Osteoblast (primary cell): Measurements from ENCODE around the gene TBC1D5. TPM values are rescaled to one million over a fixed set of nuclear protein-coding genes. Genes with fewer than 3 reads are reported as not detected.

Source experiments
- DNase-seq: peaks from one replicate; pipeline ENCODE4 v3.0.0; 2011; ENCODE audit warnings: low spot score, mixed read lengths; ENCODE audit not compliant: insufficient read length; ENCODE audit errors: missing footprints
- H2AFZ ChIP-seq: 2 replicates; pipeline ENCODE4 v1.6.0; 2011; ENCODE audit warnings: mild to moderate bottlenecking, low read length
- H3K27ac ChIP-seq: 2 replicates; pipeline ENCODE4 v1.5.1; 2011; ENCODE audit warnings: mild to moderate bottlenecking, low read depth, low read length, moderate library complexity
- H3K27me3 ChIP-seq: 2 replicates; pipeline ENCODE4 v1.6.0; 2012; ENCODE audit warnings: mild to moderate bottlenecking, control low read depth, inconsistent platforms, low read length, moderate library complexity; ENCODE audit not compliant: insufficient read depth
- H3K36me3 ChIP-seq: 2 replicates; pipeline ENCODE4 v1.5.1; 2011; ENCODE audit warnings: mild to moderate bottlenecking, low read length, control low read depth, moderate library complexity; ENCODE audit not compliant: insufficient read depth
- H3K4me1 ChIP-seq: 2 replicates; pipeline ENCODE4 v1.5.1; 2011; ENCODE audit warnings: mild to moderate bottlenecking, low read length, control low read depth, moderate library complexity; ENCODE audit not compliant: insufficient read depth
- H3K4me2 ChIP-seq: 2 replicates; pipeline ENCODE4 v1.6.0; 2011; ENCODE audit warnings: mild to moderate bottlenecking, low read length; ENCODE audit not compliant: insufficient read depth
- H3K4me3 ChIP-seq: fragments of 200-600 bp; sonication (generic); 3 replicates; pipeline ENCODE4 v1.5.1; 2012; ENCODE audit warnings: mild to moderate bottlenecking, low read length, inconsistent platforms; ENCODE audit not compliant: insufficient read depth
- H3K79me2 ChIP-seq: 2 replicates; pipeline ENCODE4 v1.6.0; 2012; ENCODE audit warnings: mild to moderate bottlenecking, low read length, control low read depth, inconsistent platforms; ENCODE audit not compliant: insufficient read depth
- H3K9me3 ChIP-seq: 2 replicates; pipeline ENCODE4 v1.5.1; 2011; ENCODE audit warnings: low read depth, low read length, control low read depth
- H4K20me1 ChIP-seq: 2 replicates; pipeline ENCODE4 v1.6.0; 2012; ENCODE audit warnings: mild to moderate bottlenecking, low read length, control low read depth; ENCODE audit not compliant: insufficient read depth
- CTCF ChIP-seq: IDR thresholded peaks from 2 replicates; pipeline ENCODE4 v1.5.1; 2011; ENCODE audit warnings: mild to moderate bottlenecking, low read depth, low read length, moderate library complexity; ENCODE audit errors: extremely low read depth
- total RNA-seq: library from RNA; depleted of rRNA; stranded (reverse); fragments of >200 nt; gene quantifications from 2 replicates; pipeline ENCODE4 v1.2.3, GENCODE V29; 2012

TBC1D5 gene
- total RNA-seq, 1 donor: 117 TPM

- Histone ChIP-seq H3K27ac (no peak overlapping the region), H3K36me3 (no peaks in the 10 kb centered on the region), H2AFZ (no peak overlapping the region), H3K4me3 (no peak overlapping the region), H3K27me3 (peaks cover 3% of the 10 kb centered on the region), H4K20me1 (no peaks in the 10 kb centered on the region), H3K4me1 (peaks cover 3% of the 10 kb centered on the region), H3K79me2 (no peaks in the 10 kb centered on the region), H3K4me2 (no peak overlapping the region), H3K9me3 (no peaks in the 10 kb centered on the region)
- no peak for DNase-seq
- TF ChIP-seq CTCF: no peak
These were observed 606.2 kb downstream of the TBC1D5 start for GRCh38 chr3:17136136-17136721.

GRCh38 chr3:17135696-17136095 lies 606.7 kb downstream of the TBC1D5 start:
- H3K4me2 ChIP-seq: no peak overlapping the region
- no peaks in the 10 kb centered on the region for H3K9me3 ChIP-seq
- H2AFZ ChIP-seq: no peak overlapping the region
- no peaks in the 10 kb centered on the region for H3K79me2 ChIP-seq
- no peak overlapping the region for H3K27ac ChIP-seq
- H4K20me1 ChIP-seq: no peaks in the 10 kb centered on the region
- no peak overlapping the region for H3K4me3 ChIP-seq
- peaks cover 3% of the 10 kb centered on the region for H3K4me1 ChIP-seq
- H3K36me3 ChIP-seq: no peaks in the 10 kb centered on the region
- no peak for TF ChIP-seq CTCF
- no peak for DNase-seq
- H3K27me3 ChIP-seq: peaks cover 3% of the 10 kb centered on the region

- H3K27me3 ChIP-seq: peaks cover 2% of the 10 kb centered on the region
- H4K20me1 ChIP-seq: no peaks in the 10 kb centered on the region
- peak overlapping the region; percentile 71 for H2AFZ ChIP-seq
- no peaks in the 10 kb centered on the region for H3K36me3 ChIP-seq
- H3K79me2 ChIP-seq: no peaks in the 10 kb centered on the region
- TF ChIP-seq CTCF: no peak
- no peaks in the 10 kb centered on the region for H3K4me1 ChIP-seq
- peak overlapping the region; percentile 36 for H3K4me3 ChIP-seq
- no peaks in the 10 kb centered on the region for H3K9me3 ChIP-seq
- H3K4me2 ChIP-seq: peak overlapping the region; percentile 57
- H3K27ac ChIP-seq: no peak overlapping the region
- no peak for DNase-seq
These were observed 608.5 kb downstream of the TBC1D5 start for GRCh38 chr3:17133632-17134545.
